LNCAP (cell line): ENCODE data around the gene OXLD1.

ENCODE experiments used
- TF ChIP-seq, protein P1 (sequence below): fragments of 450-650 bp; IDR thresholded peaks from 2 replicates; pipeline ENCODE4 v1.5.1; 2017; ENCODE audit warnings: mild to moderate bottlenecking

Gene OXLD1

DNA sequence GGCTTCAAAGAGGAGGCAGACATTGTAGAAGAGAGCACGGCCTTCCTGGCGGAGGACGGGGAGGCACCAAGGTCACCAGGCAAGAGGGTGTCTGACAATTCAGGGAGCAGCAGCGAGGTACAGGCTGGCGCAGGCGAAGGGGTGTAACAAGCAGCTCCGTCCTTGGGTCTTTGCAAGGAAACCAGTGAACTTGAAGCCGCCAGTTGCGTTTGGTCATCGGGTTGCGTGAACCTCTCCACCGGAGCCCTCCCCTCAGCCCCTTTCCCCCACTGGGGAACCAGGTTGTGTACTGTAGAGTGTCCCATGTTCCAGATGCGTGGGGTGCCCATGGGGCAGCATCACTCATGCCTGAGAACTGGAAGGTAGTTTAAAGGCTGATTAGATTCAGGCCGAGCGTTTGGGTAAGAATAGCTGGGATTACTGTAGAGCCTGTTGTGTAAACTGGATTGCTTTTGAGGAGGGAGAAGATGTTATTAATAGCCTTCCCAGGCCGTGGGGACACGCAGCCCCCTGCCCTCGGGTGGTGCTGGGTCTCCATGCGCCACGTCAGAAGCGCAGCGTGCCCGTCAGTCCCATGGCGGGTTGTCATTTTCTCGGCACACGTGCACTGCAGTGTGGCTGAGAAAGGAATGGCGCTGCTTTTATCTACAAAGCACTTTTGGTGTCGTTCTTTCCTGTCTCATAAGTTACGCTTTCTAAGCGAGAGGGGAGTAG lies 39.3 kb upstream of the OXLD1 start:
- TF ChIP-seq, protein P1, sequence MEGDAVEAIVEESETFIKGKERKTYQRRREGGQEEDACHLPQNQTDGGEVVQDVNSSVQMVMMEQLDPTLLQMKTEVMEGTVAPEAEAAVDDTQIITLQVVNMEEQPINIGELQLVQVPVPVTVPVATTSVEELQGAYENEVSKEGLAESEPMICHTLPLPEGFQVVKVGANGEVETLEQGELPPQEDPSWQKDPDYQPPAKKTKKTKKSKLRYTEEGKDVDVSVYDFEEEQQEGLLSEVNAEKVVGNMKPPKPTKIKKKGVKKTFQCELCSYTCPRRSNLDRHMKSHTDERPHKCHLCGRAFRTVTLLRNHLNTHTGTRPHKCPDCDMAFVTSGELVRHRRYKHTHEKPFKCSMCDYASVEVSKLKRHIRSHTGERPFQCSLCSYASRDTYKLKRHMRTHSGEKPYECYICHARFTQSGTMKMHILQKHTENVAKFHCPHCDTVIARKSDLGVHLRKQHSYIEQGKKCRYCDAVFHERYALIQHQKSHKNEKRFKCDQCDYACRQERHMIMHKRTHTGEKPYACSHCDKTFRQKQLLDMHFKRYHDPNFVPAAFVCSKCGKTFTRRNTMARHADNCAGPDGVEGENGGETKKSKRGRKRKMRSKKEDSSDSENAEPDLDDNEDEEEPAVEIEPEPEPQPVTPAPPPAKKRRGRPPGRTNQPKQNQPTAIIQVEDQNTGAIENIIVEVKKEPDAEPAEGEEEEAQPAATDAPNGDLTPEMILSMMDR: no peak

DNA sequence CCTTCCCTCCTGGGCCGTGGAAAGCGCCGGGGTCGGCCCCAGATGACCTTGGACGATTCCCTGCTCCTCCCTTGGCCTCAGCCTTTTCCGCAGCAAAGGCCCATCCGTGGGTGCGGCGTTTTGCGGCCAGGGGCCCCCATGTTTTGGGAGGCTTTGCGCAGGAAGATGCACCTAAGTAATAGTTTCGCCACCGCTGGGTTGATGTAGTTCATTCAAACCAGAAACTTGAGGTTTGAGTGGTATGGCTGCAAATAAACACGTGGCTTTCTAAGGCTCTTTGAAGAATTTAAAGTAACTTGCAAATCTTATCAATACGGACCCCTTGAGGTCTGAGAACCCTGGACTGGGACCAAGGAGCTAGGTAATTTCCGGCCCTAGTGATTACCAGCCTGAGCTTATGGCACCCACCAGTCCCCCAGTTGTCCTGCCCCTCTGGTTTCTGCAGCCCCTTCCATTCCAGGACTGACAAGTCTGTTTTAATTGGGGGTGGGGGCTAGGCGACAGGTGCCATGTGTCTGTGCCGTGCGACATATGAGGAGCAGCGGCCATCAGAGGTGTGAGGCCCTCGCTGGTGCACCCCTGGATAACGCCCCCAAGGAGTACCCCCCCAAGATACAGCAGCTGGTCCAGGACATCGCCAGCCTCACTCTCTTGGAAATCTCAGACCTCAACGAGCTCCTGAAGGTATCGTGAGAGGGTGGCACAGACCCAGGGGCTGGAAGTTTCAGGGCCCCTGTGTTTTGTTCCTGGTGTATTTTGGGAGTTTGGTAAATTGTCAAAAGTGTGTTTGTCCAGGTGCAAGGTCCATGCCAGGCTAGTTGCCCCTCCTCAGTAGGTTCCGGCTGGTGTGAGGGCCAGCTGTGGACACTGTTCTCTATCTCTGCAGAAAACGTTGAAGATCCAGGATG lies 37.6 kb upstream of the OXLD1 start:
- TF ChIP-seq, protein P1: no peak

DNA sequence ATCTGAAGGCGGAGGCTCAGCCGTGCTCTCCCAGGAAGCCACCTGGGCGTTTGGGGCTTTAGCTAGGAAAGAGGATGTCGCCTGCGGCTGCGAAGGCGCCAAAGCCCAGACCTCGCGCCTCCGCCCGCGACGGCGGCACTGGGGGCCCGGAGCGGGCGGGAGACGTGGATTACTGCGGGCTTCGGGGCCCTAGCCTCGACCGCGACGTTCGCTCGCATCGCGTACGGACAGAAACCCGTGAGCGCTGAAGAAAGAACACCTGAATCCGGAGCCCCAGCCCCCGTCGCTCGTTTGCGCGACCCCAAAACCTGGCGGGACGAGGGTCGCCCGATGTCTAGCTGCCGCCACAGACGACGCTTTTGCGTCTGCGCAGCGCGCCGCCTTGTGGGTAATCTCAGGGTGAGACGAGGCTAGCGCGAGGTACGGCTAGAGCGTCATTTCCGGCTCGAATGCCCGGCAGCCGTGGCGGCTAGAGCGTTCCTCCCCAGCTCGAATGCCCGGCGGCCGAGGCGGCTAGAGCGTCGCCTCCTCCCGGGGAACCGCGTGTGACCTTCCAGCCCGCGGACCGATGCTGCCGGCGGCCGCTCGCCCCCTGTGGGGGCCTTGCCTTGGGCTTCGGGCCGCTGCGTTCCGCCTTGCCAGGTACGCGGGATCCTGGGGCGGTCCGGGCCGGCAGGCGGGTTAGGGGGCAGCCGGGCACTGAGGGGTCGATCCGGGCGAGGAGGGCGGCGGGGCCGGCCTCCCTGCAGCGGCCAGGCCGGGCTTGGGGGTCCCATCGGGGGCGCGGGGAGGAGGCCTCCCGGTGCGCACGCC lies 36.7 kb upstream of the OXLD1 start, which contains the start of gene MRPL12:
TSS of gene MRPL12 (plus strand) at position 434 of the 813 bp plus-strand sequence. CDS start at position 569, 135 bp downstream.
- TF ChIP-seq, protein P1: no peak

DNA sequence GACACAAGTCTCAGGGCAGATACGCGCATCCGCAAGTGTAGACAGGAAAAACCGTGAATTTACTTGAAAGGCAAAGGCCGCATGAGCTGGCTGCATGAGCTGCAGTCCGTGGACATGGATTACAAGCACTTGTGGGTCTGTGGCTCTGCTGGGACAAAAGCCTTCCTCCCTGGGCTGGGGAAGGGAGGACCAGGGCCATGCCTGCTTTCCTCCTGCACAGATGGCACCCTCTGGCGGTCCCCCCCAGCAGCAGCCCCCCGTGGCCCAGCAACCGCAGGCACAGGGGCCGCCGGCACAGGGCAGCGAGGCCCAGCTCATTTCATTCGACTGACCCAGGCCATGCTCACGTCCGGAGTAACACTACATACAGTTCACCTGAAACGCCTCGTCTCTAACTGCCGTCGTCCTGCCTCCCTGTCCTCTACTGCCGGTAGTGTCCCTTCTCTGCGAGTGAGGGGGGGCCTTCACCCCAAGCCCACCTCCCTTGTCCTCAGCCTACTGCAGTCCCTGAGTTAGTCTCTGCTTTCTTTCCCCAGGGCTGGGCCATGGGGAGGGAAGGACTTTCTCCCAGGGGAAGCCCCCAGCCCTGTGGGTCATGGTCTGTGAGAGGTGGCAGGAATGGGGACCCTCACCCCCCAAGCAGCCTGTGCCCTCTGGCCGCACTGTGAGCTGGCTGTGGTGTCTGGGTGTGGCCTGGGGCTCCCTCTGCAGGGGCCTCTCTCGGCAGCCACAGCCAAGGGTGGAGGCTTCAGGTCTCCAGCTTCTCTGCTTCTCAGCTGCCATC lies 35.1 kb upstream of the OXLD1 start:
- TF ChIP-seq, protein P1: no peak

DNA sequence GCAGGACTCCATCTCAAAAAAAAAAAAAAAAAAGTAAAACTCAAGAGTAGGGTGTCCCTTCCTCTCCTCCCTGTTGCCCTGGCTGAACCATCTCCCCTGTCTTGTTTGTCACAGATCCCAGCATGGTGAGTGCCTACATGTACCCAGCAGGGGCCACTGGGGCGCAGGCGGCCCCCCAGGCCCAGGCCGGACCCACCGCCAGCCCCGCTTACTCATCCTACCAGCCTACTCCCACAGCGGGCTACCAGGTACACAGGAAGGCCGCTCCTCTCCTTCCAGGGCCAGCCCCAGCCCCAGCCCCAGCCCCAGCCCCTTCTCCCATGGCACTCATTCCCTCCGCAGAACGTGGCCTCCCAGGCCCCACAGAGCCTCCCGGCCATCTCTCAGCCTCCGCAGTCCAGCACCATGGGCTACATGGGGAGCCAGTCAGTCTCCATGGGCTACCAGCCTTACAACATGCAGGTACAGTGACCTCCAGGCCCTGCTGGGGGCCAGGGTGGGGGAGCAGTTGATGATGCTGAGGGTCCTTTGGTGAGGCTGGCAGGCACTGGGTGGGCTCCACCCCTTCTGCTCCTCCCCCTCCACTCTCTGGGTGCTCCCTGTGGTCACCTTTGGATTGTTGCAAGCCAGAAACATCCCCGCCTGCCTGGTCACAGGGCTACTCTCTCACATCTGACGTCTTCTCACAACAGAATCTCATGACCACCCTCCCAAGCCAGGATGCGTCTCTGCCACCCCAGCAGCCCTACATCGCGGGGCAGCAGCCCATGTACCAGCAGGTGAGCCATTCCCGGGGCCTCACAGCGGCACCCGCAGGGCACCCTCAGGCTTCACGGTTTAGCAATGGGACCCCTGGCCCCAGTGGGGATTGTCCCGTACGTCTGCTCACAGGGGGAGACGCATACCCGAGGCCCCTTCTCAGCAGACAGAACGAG lies 34.2 kb upstream of the OXLD1 start:
- TF ChIP-seq, protein P1: no peak

DNA sequence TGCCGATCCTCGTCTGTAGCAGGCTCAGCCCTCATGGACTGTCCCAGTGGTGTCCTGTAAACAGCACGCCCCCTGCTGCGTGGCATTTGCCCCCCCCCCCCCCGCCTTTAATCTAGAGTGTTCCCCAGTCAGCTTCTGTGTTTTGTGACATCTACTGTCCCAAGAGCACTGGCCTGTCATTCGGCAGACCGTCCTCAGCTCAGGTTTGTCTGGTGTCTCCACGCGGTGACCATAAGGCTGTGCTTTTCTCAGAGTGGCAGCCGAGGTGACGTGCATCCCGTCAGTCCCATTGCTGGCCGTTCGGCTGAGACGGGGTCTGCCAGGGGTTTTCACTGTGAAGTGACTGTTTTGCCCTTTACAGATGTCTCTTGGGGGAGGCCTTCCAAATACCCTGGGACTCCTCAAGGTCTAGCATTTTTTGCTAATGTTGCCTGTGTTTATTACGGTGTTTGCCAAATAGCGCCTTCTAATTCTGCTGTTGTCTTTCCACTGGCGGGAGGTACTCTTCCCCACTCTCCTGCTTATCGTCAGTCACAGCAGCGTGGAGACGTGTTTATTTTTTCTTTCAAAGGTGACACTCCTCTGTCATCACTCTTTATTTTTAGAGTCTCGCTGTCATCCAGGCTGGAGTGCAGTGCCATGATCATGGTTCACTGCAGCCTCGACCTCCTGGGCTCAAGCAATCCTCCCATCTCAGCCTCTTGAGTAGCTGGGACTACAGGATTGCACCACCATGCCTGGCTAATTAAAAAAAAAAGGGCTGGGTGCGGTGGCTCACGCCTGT lies 31.0 kb upstream of the OXLD1 start:
- TF ChIP-seq, protein P1: no peak
